Stimulated activated memory B cell treated with anti-CD40 and anti-IgM and Interleukin-4, amounts not matched to agents 10 μg/mL and 1 μg/mL and 100 μg/mL, for 72 hours (primary cell): ENCODE results near the gene NTRK3.

Experiments
- ATAC-seq: fragments of 150-1000 bp; cut with Tn5 transposase; 2 replicates; pipeline ENCODE4 v1.10.0; 2021
- H3K27ac Mint-ChIP-seq: one replicate; pipeline ENCODE4 v1.8.0; 2022; ENCODE audit warnings: mild to moderate bottlenecking, mixed read lengths
- H3K27me3 Mint-ChIP-seq: one replicate; pipeline ENCODE4 v1.8.0; 2022; ENCODE audit warnings: mixed read lengths
- H3K36me3 Mint-ChIP-seq: one replicate; pipeline ENCODE4 v1.8.0; 2022; ENCODE audit warnings: mixed read lengths
- H3K4me1 Mint-ChIP-seq: one replicate; pipeline ENCODE4 v1.8.0; 2022; ENCODE audit warnings: mixed read lengths
- H3K4me3 Mint-ChIP-seq: one replicate; pipeline ENCODE4 v1.8.0; 2022; ENCODE audit warnings: mild to moderate bottlenecking, moderate library complexity, mixed read lengths
- H3K9me3 Mint-ChIP-seq: one replicate; pipeline ENCODE4 v1.8.0; 2022; ENCODE audit warnings: mixed read lengths

The NTRK3 gene

GRCh38 chr15:88141269-88141889 lies 115.2 kb downstream of the NTRK3 start:
- Mint-ChIP-seq H3K27me3 (peaks cover 12% of the 10 kb centered on the region), H3K36me3 (no peaks in the 10 kb centered on the region), H3K27ac (no peak overlapping the region), H3K4me3 (no peak overlapping the region), H3K4me1 (no peaks in the 10 kb centered on the region), H3K9me3 (peaks cover 3% of the 10 kb centered on the region)
- no peak for ATAC-seq

- no peak for ATAC-seq
- Mint-ChIP-seq H3K9me3 (peaks cover 3% of the 10 kb centered on the region), H3K36me3 (no peaks in the 10 kb centered on the region), H3K4me1 (no peaks in the 10 kb centered on the region), H3K27me3 (peaks cover 12% of the 10 kb centered on the region), H3K27ac (no peak overlapping the region), H3K4me3 (no peak overlapping the region)
Observed at GRCh38 chr15:88140398-88140797, 116.1 kb downstream of the NTRK3 start.

- Mint-ChIP-seq H3K27ac (no peak overlapping the region), H3K27me3 (peaks cover 12% of the 10 kb centered on the region), H3K4me1 (no peaks in the 10 kb centered on the region), H3K9me3 (peaks cover 3% of the 10 kb centered on the region), H3K4me3 (no peak overlapping the region), H3K36me3 (no peaks in the 10 kb centered on the region)
- no peak for ATAC-seq
Observed at GRCh38 chr15:88139936-88140335, 116.6 kb downstream of the NTRK3 start.

GRCh38 chr15:88133795-88134194 lies 122.7 kb downstream of the NTRK3 start:
- peaks cover 8% of the 10 kb centered on the region for H3K27me3 Mint-ChIP-seq
- H3K27ac Mint-ChIP-seq: no peak overlapping the region
- no peaks in the 10 kb centered on the region for H3K4me1 Mint-ChIP-seq
- no peak overlapping the region for H3K4me3 Mint-ChIP-seq
- peaks cover 3% of the 10 kb centered on the region for H3K9me3 Mint-ChIP-seq
- ATAC-seq: no peak
- no peaks in the 10 kb centered on the region for H3K36me3 Mint-ChIP-seq

GRCh38 chr15:88132499-88132898 lies 124.0 kb downstream of the NTRK3 start:
- ATAC-seq: no peak
- H3K9me3 Mint-ChIP-seq: no peaks in the 10 kb centered on the region
- no peak overlapping the region for H3K4me3 Mint-ChIP-seq
- no peak overlapping the region for H3K27ac Mint-ChIP-seq
- no peaks in the 10 kb centered on the region for H3K27me3 Mint-ChIP-seq
- no peaks in the 10 kb centered on the region for H3K36me3 Mint-ChIP-seq
- no peaks in the 10 kb centered on the region for H3K4me1 Mint-ChIP-seq

GRCh38 chr15:88131937-88132336 lies 124.6 kb downstream of the NTRK3 start:
- ATAC-seq: no peak
- Mint-ChIP-seq H3K4me1 (no peaks in the 10 kb centered on the region), H3K27me3 (no peaks in the 10 kb centered on the region), H3K36me3 (no peaks in the 10 kb centered on the region), H3K9me3 (no peaks in the 10 kb centered on the region), H3K27ac (no peak overlapping the region), H3K4me3 (no peak overlapping the region)

- no peak overlapping the region for H3K4me3 Mint-ChIP-seq
- peak; percentile 37 for ATAC-seq
- H3K27ac Mint-ChIP-seq: no peak overlapping the region
- H3K36me3 Mint-ChIP-seq: no peaks in the 10 kb centered on the region
- H3K4me1 Mint-ChIP-seq: no peaks in the 10 kb centered on the region
- no peaks in the 10 kb centered on the region for H3K9me3 Mint-ChIP-seq
- H3K27me3 Mint-ChIP-seq: peaks cover 9% of the 10 kb centered on the region
Observed at GRCh38 chr15:88127432-88127790, 129.1 kb downstream of the NTRK3 start.

GRCh38 chr15:88126695-88127431 lies 129.7 kb downstream of the NTRK3 start:
- Mint-ChIP-seq H3K4me1 (no peaks in the 10 kb centered on the region), H3K27me3 (peaks cover 9% of the 10 kb centered on the region), H3K36me3 (no peaks in the 10 kb centered on the region), H3K4me3 (no peak overlapping the region), H3K9me3 (no peaks in the 10 kb centered on the region), H3K27ac (no peak overlapping the region)
- no peak for ATAC-seq

GRCh38 chr15:88125576-88125975 lies 131.0 kb downstream of the NTRK3 start:
- Mint-ChIP-seq H3K4me3 (no peak overlapping the region), H3K36me3 (no peaks in the 10 kb centered on the region), H3K27me3 (peaks cover 9% of the 10 kb centered on the region), H3K4me1 (no peaks in the 10 kb centered on the region), H3K9me3 (no peaks in the 10 kb centered on the region), H3K27ac (no peak overlapping the region)
- no peak for ATAC-seq

GRCh38 chr15:88124199-88124598 lies 132.3 kb downstream of the NTRK3 start:
- Mint-ChIP-seq H3K36me3 (no peaks in the 10 kb centered on the region), H3K9me3 (no peaks in the 10 kb centered on the region), H3K4me1 (no peaks in the 10 kb centered on the region), H3K4me3 (no peak overlapping the region), H3K27ac (no peak overlapping the region), H3K27me3 (peaks cover 9% of the 10 kb centered on the region)
- no peak for ATAC-seq

- Mint-ChIP-seq H3K4me3 (no peak overlapping the region), H3K27me3 (peaks cover 9% of the 10 kb centered on the region), H3K9me3 (no peaks in the 10 kb centered on the region), H3K36me3 (no peaks in the 10 kb centered on the region), H3K4me1 (no peaks in the 10 kb centered on the region), H3K27ac (no peak overlapping the region)
- no peak for ATAC-seq
Observed at GRCh38 chr15:88121968-88122530, 134.5 kb downstream of the NTRK3 start.

- Mint-ChIP-seq H3K36me3 (no peaks in the 10 kb centered on the region), H3K9me3 (no peaks in the 10 kb centered on the region), H3K4me3 (no peak overlapping the region), H3K27me3 (no peaks in the 10 kb centered on the region), H3K4me1 (no peaks in the 10 kb centered on the region), H3K27ac (no peak overlapping the region)
- no peak for ATAC-seq
Observed at GRCh38 chr15:88120026-88120425, 136.5 kb downstream of the NTRK3 start.

GRCh38 chr15:88118741-88119140 lies 137.8 kb downstream of the NTRK3 start:
- no peak for ATAC-seq
- Mint-ChIP-seq H3K27ac (no peak overlapping the region), H3K9me3 (no peaks in the 10 kb centered on the region), H3K4me3 (no peak overlapping the region), H3K36me3 (no peaks in the 10 kb centered on the region), H3K27me3 (no peaks in the 10 kb centered on the region), H3K4me1 (no peaks in the 10 kb centered on the region)

- Mint-ChIP-seq H3K4me3 (no peak overlapping the region), H3K4me1 (no peaks in the 10 kb centered on the region), H3K9me3 (no peaks in the 10 kb centered on the region), H3K27ac (no peak overlapping the region), H3K27me3 (no peaks in the 10 kb centered on the region), H3K36me3 (no peaks in the 10 kb centered on the region)
- ATAC-seq: no peak
Observed at GRCh38 chr15:88118035-88118434, 138.5 kb downstream of the NTRK3 start.

GRCh38 chr15:88115486-88116152 lies 140.9 kb downstream of the NTRK3 start:
- Mint-ChIP-seq H3K36me3 (no peaks in the 10 kb centered on the region), H3K4me3 (no peak overlapping the region), H3K9me3 (no peaks in the 10 kb centered on the region), H3K27me3 (no peaks in the 10 kb centered on the region), H3K4me1 (no peaks in the 10 kb centered on the region), H3K27ac (no peak overlapping the region)
- ATAC-seq: no peak
